PFSK-1 (cell line): ENCODE measurements around the gene PHYHD1.

Source experiments
- FOXP2 ChIP-seq: optimal IDR thresholded peaks from 2 replicates; pipeline ENCODE3; 2011; ENCODE audit warnings: borderline replicate concordance, control low read depth, inconsistent platforms; ENCODE audit not compliant: insufficient read depth; ENCODE audit errors: extremely low read length, extremely low read depth
- POLR2AphosphoS5 ChIP-seq: IDR thresholded peaks from 2 replicates; pipeline ENCODE4 v1.6.1; 2012; ENCODE audit warnings: low read depth, mild to moderate bottlenecking, control low read depth, low read length, moderate library complexity
- REST ChIP-seq, 2 experiments: IDR thresholded peaks; 2 replicates each; pipeline versions ENCODE4 v1.6.1 to v1.8.0; 2011 to 2012; ENCODE audit warnings: low read depth in 2 of 2, low read length in 2 of 2, control low read depth in 1 of 2, inconsistent platforms in 1 of 2, mild to moderate bottlenecking in 1 of 2, moderate library complexity in 1 of 2; ENCODE audit not compliant: insufficient read depth in 1 of 2
- SIN3A ChIP-seq: IDR thresholded peaks from 2 replicates; pipeline ENCODE4 v1.6.1; 2012; ENCODE audit warnings: mild to moderate bottlenecking, low read length, moderate library complexity, borderline replicate concordance; ENCODE audit not compliant: insufficient read depth
- TAF1 ChIP-seq: IDR thresholded peaks from 2 replicates; pipeline ENCODE4 v1.6.1; 2012; ENCODE audit warnings: low read length, control low read depth, borderline replicate concordance; ENCODE audit not compliant: insufficient read depth

PHYHD1 gene

GRCh38 chr9:128921881-128922763 lies 1.3 kb downstream of the PHYHD1 start:
- TF ChIP-seq FOXP2 (no peak), POLR2AphosphoS5 (no peak), REST (IDR thresholded peaks at IDR 0.05; ENCODE audit: insufficient read depth in 1 of 2, low read depth in 2 of 2, low read length in 2 of 2) (no peak), TAF1 (no peak), SIN3A (no peak)

GRCh38 chr9:128923493-128923883 lies 2.7 kb downstream of the PHYHD1 start:
- TF ChIP-seq POLR2AphosphoS5 (no peak), SIN3A (no peak), REST (IDR thresholded peaks at IDR 0.05; ENCODE audit: insufficient read depth in 1 of 2, low read depth in 2 of 2, low read length in 2 of 2) (no peak), TAF1 (no peak), FOXP2 (no peak)

GRCh38 chr9:128927731-128928411 lies 7.1 kb downstream of the PHYHD1 start:
- TF ChIP-seq TAF1 (no peak), SIN3A (no peak), REST (IDR thresholded peaks at IDR 0.05; ENCODE audit: insufficient read depth in 1 of 2, low read depth in 2 of 2, low read length in 2 of 2) (no peak), FOXP2 (no peak), POLR2AphosphoS5 (no peak)

GRCh38 chr9:128928624-128929023 lies 7.8 kb downstream of the PHYHD1 start:
- TF ChIP-seq REST (IDR thresholded peaks at IDR 0.05; ENCODE audit: insufficient read depth in 1 of 2, low read depth in 2 of 2, low read length in 2 of 2) (no peak), TAF1 (no peak), SIN3A (no peak), FOXP2 (no peak), POLR2AphosphoS5 (no peak)

- TF ChIP-seq POLR2AphosphoS5 (no peak), FOXP2 (no peak), TAF1 (no peak), SIN3A (no peak), REST (IDR thresholded peaks at IDR 0.05; ENCODE audit: insufficient read depth in 1 of 2, low read depth in 2 of 2, low read length in 2 of 2) (no peak)
Observed at GRCh38 chr9:128929560-128929959, 8.8 kb downstream of the PHYHD1 start.
